Measurements from ENCODE around the gene GAS2. TPM values are rescaled to one million over a fixed set of nuclear protein-coding genes. Genes with fewer than 3 reads are reported as not detected.

Gene GAS2
- total and polyA plus RNA-seq, 9 of the 15 experiments (the other 6 are each of a cell fraction or from before 2014, with no cell fraction given), result 0.77 to 1.9 (median 1.1) TPM

DNA sequence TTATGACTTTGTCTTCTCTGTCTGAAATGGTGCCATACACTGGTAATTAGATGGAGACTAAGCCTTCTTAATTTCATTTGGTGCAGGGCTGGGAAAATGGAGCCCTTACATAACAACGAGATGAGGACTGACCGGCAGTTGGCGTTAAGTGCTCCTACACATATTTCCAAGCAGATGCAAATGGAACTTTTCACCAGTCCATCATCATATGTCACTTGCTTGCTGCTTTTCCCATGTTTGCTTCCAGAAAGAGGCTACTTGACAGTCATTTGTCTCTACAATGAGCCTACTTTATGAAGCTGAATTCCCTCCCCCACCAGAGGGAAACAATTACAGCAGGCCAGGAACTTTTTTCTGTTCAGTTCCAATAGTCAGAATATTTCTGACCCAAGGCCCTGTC is 130.6 kb downstream of the GAS2 start:
- Histone ChIP-seq H3K9me3 (replicated peaks; ENCODE audit: control insufficient read depth, insufficient read depth, low read depth, low read length) (no peaks in the 10 kb centered on the region), H3K4me3 (no peak overlapping the region), H3K9ac (ENCODE audit: insufficient read depth in 1 of 2, low read depth in 2 of 2, low read length in 2 of 2) (no peak overlapping the region), H3K9me1 (ENCODE audit: control insufficient read depth, insufficient read depth, low read length) (no peaks in the 10 kb centered on the region), H2AFZ (ENCODE audit: low read depth, low read length) (peak overlapping the region; percentile 47), H4K20me1 (replicated peaks; ENCODE audit: control insufficient read depth, insufficient read depth, low read length) (no peaks in the 10 kb centered on the region), H3K4me1 (replicated peaks in 1 of 2; ENCODE audit: control insufficient read depth in 2 of 2, insufficient read depth in 2 of 2, low read length in 2 of 2) (peaks cover 3 to 29% of the 10 kb centered on the region in 2 experiments; a peak in 3 of 5 replicates), H3K4me2 (ENCODE audit: insufficient read depth, low read length) (no peak overlapping the region), H3K36me3 (ENCODE audit: control insufficient read depth, insufficient read depth, low read length) (no peaks in the 10 kb centered on the region), H3K79me2 (ENCODE audit: control insufficient read depth, insufficient read depth, low read length) (no peaks in the 10 kb centered on the region), H3K27ac (ENCODE audit: extremely low read depth, low read depth, low read length) (no peak overlapping the region), H3K27me3 (ENCODE audit: control insufficient read depth in 2 of 2, insufficient read depth in 2 of 2, low read length in 2 of 2) (no peaks in the 10 kb centered on the region)
- BruUV-seq (replicated peaks), result no TSS peak
- TF ChIP-seq, protein P1, sequence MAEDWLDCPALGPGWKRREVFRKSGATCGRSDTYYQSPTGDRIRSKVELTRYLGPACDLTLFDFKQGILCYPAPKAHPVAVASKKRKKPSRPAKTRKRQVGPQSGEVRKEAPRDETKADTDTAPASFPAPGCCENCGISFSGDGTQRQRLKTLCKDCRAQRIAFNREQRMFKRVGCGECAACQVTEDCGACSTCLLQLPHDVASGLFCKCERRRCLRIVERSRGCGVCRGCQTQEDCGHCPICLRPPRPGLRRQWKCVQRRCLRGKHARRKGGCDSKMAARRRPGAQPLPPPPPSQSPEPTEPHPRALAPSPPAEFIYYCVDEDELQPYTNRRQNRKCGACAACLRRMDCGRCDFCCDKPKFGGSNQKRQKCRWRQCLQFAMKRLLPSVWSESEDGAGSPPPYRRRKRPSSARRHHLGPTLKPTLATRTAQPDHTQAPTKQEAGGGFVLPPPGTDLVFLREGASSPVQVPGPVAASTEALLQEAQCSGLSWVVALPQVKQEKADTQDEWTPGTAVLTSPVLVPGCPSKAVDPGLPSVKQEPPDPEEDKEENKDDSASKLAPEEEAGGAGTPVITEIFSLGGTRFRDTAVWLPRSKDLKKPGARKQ (CRISPR knock-in tag; IDR thresholded peaks at IDR 0.05), result no peak
- TF ChIP-seq ZNF785 (CRISPR knock-in tag; IDR thresholded peaks at IDR 0.05) (no peak), HDAC1 (IDR thresholded peaks at IDR 0.05) (no peak), FOXJ2 (tag; IDR thresholded peaks at IDR 0.05) (no peak), ZNF3 (CRISPR knock-in tag; IDR thresholded peaks at IDR 0.05) (no peak), MYC (IDR thresholded peaks at IDR 0.05; ENCODE audit: low read depth, low read length) (no peak), MYC (CRISPR knock-in tag; IDR thresholded peaks at IDR 0.05; ENCODE audit: borderline replicate concordance, low read depth) (no peak), CBX2 (IDR thresholded peaks at IDR 0.05; ENCODE audit: insufficient read depth, low read length, poor library complexity, severe bottlenecking) (no peak), MAZ (CRISPR knock-in tag; conservative IDR thresholded peaks at IDR 0.05 in 1 of 2, IDR thresholded peaks at IDR 0.05 in 1 of 2) (no peak), MTA3 (IDR thresholded peaks at IDR 0.05; ENCODE audit: borderline replicate concordance) (no peak), ELF1 (tag; IDR thresholded peaks at IDR 0.05) (no peak), LCOR (CRISPR knock-in tag; IDR thresholded peaks at IDR 0.05) (no peak)
- TF ChIP-seq, protein P2, sequence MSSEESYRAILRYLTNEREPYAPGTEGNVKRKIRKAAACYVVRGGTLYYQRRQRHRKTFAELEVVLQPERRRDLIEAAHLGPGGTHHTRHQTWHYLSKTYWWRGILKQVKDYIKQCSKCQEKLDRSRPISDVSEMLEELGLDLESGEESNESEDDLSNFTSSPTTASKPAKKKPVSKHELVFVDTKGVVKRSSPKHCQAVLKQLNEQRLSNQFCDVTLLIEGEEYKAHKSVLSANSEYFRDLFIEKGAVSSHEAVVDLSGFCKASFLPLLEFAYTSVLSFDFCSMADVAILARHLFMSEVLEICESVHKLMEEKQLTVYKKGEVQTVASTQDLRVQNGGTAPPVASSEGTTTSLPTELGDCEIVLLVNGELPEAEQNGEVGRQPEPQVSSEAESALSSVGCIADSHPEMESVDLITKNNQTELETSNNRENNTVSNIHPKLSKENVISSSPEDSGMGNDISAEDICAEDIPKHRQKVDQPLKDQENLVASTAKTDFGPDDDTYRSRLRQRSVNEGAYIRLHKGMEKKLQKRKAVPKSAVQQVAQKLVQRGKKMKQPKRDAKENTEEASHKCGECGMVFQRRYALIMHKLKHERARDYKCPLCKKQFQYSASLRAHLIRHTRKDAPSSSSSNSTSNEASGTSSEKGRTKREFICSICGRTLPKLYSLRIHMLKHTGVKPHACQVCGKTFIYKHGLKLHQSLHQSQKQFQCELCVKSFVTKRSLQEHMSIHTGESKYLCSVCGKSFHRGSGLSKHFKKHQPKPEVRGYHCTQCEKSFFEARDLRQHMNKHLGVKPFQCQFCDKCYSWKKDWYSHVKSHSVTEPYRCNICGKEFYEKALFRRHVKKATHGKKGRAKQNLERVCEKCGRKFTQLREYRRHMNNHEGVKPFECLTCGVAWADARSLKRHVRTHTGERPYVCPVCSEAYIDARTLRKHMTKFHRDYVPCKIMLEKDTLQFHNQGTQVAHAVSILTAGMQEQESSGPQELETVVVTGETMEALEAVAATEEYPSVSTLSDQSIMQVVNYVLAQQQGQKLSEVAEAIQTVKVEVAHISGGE (CRISPR knock-in tag; IDR thresholded peaks at IDR 0.05), result no peak
- DNase-seq (ENCODE audit: extremely low read depth in 1 of 4, low spot score in 3 of 4), result no peak
- ATAC-seq, result no peak
- 43% methylated on average over 3 of the region's 3 CpGs for WGBS (ENCODE audit: insufficient coverage, low coverage, missing lambda C conversion rate)
- in situ Hi-C loops (cut with MboI) (no loop called here), intact Hi-C loops (cut with micrococcal nuclease) (no loop called here)
- ChIA-PET CTCF (ENCODE audit: low intra/inter-chr PET ratio) (no interaction called here), POLR2A (no interaction called here)
- FAIRE-seq, result no peak

All from K562 (cell line).